ENCODE measurements around the gene RALGAPB. TPM values are rescaled to one million over a fixed set of nuclear protein-coding genes. Genes with fewer than 3 reads are reported as not detected.
A peak's percentile ranks its signal among the peaks of the same experiment; 100 is the strongest.

The RALGAPB gene
- total and polyA plus RNA-seq, 2 of the 13 experiments (the other 11 are each of a cell fraction or from before 2014, with no cell fraction given), result 17.6 to 30.6 TPM

- TF ChIP-seq ZBTB10 (CRISPR knock-in tag; IDR thresholded peaks at IDR 0.05; ENCODE audit: borderline replicate concordance) (peak; percentile 73; the same call in 1 of the 2 replicates), ZFX (CRISPR knock-in tag; IDR thresholded peaks at IDR 0.05; ENCODE audit: low read depth) (0 out of 2 replicates have a peak, but pooled peaks have one; percentile 23), ZNF589 (CRISPR knock-in tag; conservative IDR thresholded peaks at IDR 0.05) (no peak), ZNF12 (CRISPR knock-in tag; IDR thresholded peaks at IDR 0.05) (peak; percentile 82; the same call in 1 of the 2 replicates), ERF (CRISPR knock-in tag; IDR thresholded peaks at IDR 0.05) (peak; percentile 92), CEBPB (IDR thresholded peaks at IDR 0.05; ENCODE audit: borderline replicate concordance, low read depth, low read length) (peak; percentile 76; the same call in 1 of the 2 replicates), TBP (CRISPR knock-in tag; IDR thresholded peaks at IDR 0.05) (no peak), ESRRA (CRISPR knock-in tag; IDR thresholded peaks at IDR 0.05; ENCODE audit: low read depth) (peak; percentile 92), EZH2 (conservative IDR thresholded peaks at IDR 0.05; ENCODE audit: low read depth, low read length) (no peak), HNRNPK (IDR thresholded peaks at IDR 0.05; ENCODE audit: low read depth, low read length, poor library complexity, severe bottlenecking) (no peak)
Measured at GRCh38 chr20:38604873-38605303, 132.2 kb downstream of the RALGAPB start (continued).

GRCh38 chr20:38607351-38607750, 134.7 kb downstream of the RALGAPB start:
- Histone ChIP-seq H3K79me2 (ENCODE audit: insufficient read depth, low read length) (no peaks in the 10 kb centered on the region), H3K4me3 (replicated peaks in 1 of 3; ENCODE audit: insufficient read depth in 1 of 3, low read depth in 2 of 3, low read length in 3 of 3) (no peak overlapping the region), H2AFZ (ENCODE audit: low read length) (no peak overlapping the region), H3K27me3 (ENCODE audit: control insufficient read depth in 1 of 2, insufficient read depth in 2 of 2, low read length in 2 of 2) (peaks cover 2 to 27% of the 10 kb centered on the region in 2 experiments; a peak in 4 of 5 replicates), H3K9ac (ENCODE audit: insufficient read depth, low read depth, low read length) (no peak overlapping the region), H4K20me1 (ENCODE audit: insufficient read depth, low read length) (no peaks in the 10 kb centered on the region), H3K27ac (ENCODE audit: extremely low read length, insufficient read depth, low read length) (no peak overlapping the region), H3K36me3 (replicated peaks in 1 of 2; ENCODE audit: control insufficient read depth in 1 of 2, insufficient read depth in 2 of 2, low read length in 2 of 2) (no peaks in the 10 kb centered on the region), H3K4me2 (ENCODE audit: low read depth, low read length) (no peak overlapping the region), H3K9me3 (ENCODE audit: low read length) (no peaks in the 10 kb centered on the region), H3K4me1 (ENCODE audit: insufficient read depth, low read length) (peaks cover 49% of the 10 kb centered on the region)
- no peak for DNase-seq (ENCODE audit: low spot score)
- 82% methylated on average over 12 of the region's 12 CpGs for WGBS (ENCODE audit: low lambda C conversion rate)
- TF ChIP-seq ZNF576 (CRISPR knock-in tag; IDR thresholded peaks at IDR 0.05) (no peak), ZNF253 (CRISPR knock-in tag; IDR thresholded peaks at IDR 0.05; ENCODE audit: borderline replicate concordance) (peak; percentile 38; the same call in 1 of the 2 replicates)
- no peak for ATAC-seq
- FAIRE-seq, result no peak
- POLR2A ChIA-PET, result no interaction called here
- CTCF ChIA-PET (ENCODE audit: low intra/inter-chr PET ratio, low total read pairs), result no interaction called here
- no TSS peak for BruUV-seq (replicated peaks)
- intact Hi-C loops (cut with micrococcal nuclease; ENCODE audit: unreplicated experiment) (no loop called here), in situ Hi-C loops (cut with HindIII; ENCODE audit: extremely low pct_ligation_motif_present, low pct_unique_long_range_greater_than_20kb) (no loop called here)
